Activated effector memory CD4-positive, alpha-beta T cell treated with anti-CD3 and anti-CD28 coated beads, Interleukin-2, amount 50 U/mL, for 16 hours (primary cell): ENCODE measurements around the gene FOXP1.
"Not testable (repeated sequence)": the region's sequence is repeated elsewhere in the genome, so short reads cannot be mapped to it uniquely, and the experiment has no call there.

ENCODE experiments used
- DNase-seq: peaks from one replicate; pipeline ENCODE4 v3.0.0-alpha.2; 2020

Gene FOXP1

GRCh38 chr3:71356265-71356664 lies 227.3 kb downstream of the FOXP1 start:
- DNase-seq, result no peak

DNA sequence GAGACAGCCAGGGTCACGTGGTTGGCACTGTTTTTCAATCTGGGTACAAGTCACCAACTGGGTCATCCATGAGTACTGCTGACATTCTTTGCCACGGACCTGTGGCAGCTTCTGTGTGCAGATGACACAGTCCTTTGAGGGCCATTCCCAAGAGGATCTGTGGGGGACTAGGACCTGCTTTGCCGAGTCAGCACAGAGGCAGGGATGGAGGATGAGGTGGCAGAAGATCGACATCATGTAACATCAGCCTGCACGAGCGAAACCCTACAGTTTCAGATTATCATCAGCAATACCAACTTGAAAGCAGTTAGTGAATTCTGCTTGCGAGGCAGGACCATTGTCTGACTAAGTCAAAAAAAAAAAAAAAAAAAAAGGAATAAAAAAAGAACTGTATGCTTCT lies 227.7 kb downstream of the FOXP1 start:
- DNase-seq, result peak; percentile 75

DNA sequence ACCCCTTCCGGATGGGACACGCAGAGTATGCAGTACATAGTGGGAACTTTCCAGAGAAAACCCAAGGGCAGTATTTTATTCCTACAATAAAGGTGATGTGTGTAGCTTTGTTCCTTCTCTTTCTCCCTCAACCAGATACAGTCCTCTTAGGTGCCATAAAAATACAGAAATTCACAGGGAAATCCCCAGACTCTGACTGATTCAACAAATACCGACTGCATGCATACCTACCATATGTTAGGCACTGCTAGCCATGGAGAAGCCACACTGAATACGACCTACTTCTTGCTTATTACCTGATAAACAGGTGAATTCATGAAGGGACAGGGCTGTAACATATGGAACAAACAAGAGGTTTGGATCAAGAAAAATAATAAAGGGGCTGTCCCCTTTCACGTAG lies 228.5 kb downstream of the FOXP1 start:
- no peak for DNase-seq

DNA sequence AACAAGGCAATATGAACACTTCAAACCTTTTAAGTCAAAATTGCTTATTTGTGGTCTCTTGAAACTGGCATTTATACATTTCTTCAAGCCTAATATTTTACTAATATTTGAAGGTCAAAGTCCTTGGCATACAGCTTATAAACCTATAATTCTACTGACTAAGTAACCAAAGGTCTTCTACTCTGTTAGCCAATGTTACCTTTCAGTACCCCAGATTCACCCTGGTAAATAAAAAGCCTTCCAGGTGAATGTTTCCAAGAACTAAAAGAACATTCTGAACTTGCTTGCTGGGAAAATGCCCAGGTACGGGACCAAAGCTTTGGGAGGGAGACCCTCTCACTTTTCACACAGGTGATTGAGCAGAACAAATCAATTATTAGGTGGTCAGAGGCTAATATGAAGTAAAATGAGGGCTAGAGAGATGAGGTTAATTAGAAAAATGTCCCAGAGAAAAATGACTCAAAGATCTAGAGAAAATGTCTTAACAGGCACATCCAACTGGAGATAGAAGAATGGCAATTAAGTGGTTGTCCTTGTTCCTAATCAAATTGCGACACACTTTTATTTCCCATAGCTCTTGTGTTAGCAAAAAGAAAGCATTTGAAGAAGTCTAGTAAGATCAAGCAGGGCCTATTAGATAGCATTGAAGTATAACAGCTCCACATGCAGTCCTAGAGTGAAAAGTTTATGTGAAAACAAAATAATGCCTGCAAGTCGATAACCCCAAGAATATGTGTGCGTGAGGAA lies 232.0 kb downstream of the FOXP1 start:
- DNase-seq, result no peak

- no peak for DNase-seq
Observed at GRCh38 chr3:71350998-71351397, 232.5 kb downstream of the FOXP1 start.

- no peak for DNase-seq
Observed at GRCh38 chr3:71348831-71349230, 234.7 kb downstream of the FOXP1 start.

DNA sequence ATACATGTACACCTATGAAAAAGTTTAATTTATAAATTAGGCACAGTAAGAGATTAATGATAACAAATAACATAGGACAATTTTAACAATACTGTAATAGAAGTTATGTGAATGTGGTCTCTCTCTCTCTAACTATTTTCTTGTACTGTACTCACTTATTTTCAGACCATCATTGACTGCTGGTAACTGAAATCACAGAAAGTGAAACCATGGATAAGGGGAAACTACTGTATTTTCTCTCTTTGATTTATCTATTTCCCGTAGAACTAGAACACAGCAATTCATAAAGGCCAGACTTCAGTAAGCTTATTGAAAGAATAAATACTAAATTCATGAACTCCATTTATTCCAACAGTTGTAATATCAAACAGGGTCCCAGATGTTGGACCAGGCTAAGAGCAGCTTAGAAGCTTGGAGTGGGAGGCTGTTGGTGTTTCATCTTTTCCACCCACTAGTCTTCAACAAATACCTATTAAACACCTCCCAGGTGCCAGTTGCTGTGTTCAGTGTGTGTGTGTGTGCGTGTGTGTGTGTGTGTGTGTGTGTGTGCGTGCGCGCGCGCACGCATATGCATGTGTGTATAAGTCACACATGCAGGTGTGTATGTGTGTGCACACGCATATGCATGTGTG lies 235.4 kb downstream of the FOXP1 start:
- DNase-seq, result no peak

GRCh38 chr3:71346061-71346460 lies 237.5 kb downstream of the FOXP1 start:
- no peak for DNase-seq

- no peak for DNase-seq
Observed at GRCh38 chr3:71345429-71346040, 238.0 kb downstream of the FOXP1 start.

DNA sequence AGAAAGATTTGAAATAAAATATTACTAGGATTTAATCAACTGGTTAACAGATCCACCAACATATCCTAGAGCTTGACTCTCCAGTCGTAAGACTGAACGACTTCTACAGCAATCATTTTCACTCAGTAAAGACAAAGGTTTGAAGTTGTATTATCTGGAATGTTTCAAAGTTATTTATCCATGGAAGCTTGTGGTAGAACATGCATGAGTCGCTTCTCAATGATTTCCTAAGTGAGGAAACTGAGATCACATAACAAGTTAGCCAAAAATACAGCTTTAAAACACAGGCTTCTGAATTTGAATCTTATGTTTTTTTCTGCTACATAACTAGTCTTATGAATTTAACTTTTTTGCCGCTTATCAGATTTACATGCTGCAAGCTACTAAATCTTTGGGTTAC lies 241.8 kb downstream of the FOXP1 start:
- DNase-seq, result no peak

DNA sequence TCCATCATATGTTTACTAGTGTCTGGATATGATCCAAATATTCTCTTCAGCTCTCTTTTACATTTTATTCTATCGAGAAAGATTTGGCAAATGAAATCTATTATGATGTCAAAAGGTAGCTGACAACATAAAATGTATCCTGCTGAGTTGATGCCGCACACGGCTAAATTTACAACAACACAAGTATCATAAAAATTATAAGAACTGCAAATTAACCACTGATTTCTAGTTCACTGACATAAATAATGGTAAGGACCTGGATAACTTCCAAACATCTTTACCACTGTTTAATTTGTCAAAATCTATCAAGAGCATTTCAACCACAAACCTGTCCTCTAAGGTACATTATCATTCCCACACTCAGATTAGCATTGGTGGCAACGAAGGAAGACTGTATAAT lies 244.5 kb downstream of the FOXP1 start:
- DNase-seq, result no peak

DNA sequence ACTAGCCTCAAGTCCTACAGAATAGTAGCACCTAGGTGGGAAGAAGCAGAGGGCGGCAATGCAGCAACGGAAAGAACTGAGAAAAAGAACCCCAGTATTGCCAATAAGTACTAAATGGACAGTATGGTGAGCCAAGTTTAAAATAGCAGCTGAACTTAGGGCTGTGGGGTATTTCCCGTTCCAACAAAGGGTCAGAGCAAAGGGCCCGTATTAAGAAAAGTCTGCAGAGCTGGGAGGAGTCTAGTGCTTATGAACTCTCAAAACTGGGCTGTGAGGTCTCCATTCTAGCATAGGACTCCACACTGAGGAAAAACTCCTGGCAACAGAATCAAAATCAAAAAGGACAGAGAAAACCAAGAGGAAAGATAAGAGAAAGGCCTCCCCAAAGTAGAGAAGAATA lies 250.7 kb downstream of the FOXP1 start:
- DNase-seq, result no peak

GRCh38 chr3:71330909-71331308 lies 252.6 kb downstream of the FOXP1 start:
- DNase-seq, result no peak

GRCh38 chr3:71330505-71330904 lies 253.0 kb downstream of the FOXP1 start:
- no peak for DNase-seq

- DNase-seq, result no peak
Observed at GRCh38 chr3:71329817-71330216, 253.7 kb downstream of the FOXP1 start.

DNA sequence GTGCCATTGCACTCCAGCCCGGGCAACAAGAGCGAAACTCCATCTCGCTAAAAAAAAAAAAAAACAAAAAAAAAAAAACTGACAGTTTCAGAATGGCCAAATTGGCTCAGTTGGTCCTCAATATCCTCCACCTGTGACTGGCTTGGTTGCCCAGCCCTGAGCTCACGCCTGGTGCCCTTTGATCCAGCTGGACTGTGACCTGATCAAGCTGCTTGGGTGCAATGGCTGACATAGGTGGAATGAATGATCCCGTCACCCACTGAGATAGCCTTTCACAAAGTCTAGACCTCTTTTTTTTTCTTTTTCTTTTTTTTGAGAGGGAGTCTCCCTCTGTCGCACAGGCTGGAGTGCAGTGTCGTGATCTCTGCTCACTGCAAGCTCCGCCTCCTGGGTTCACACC lies 254.6 kb downstream of the FOXP1 start:
- DNase-seq, result no peak

DNA sequence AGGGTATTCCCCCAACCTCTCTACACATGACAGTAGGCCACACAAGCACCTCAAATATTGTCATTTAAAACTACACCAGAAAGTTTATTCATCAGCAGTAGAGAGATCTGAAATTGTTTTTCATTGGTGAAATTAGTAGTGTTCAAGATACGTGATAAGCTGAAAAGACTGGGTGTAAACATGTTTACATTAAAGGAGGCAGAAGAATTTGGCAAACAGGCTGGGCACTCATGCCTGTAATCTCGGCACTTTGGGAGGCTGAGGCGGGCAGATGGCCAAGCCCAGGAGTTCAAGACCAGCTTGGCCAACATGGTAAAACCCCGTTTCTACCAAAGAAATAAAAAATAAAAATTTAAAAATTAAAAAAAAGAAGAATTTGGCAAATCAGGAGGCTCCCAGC lies 255.6 kb downstream of the FOXP1 start:
- no peak for DNase-seq

GRCh38 chr3:71325715-71326114 lies 257.8 kb downstream of the FOXP1 start:
- no peak for DNase-seq

DNA sequence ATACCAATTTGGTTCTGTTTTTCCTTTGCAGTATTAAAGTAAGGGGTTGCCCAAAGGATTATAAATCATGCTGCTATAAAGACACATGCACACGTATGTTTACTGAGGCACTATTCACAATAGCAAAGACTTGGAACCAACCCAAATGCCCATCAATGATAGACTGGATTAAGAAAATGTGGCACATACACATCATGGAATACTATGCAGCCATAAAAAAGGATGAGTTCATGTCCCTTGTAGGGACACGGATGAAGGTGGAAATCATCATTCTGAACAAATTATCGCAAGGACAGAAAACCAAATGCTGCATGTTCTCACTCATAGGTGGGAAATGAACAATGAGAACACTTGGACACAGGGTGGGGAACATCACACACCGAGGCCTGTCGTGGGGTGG lies 259.3 kb downstream of the FOXP1 start:
- DNase-seq, result not testable (repeated sequence)

- no peak for DNase-seq
Observed at GRCh38 chr3:71323558-71323957, 260.0 kb downstream of the FOXP1 start.

- DNase-seq, result no peak
Observed at GRCh38 chr3:71322154-71322553, 261.4 kb downstream of the FOXP1 start.

GRCh38 chr3:71319771-71320170 lies 263.8 kb downstream of the FOXP1 start:
- no peak for DNase-seq

DNA sequence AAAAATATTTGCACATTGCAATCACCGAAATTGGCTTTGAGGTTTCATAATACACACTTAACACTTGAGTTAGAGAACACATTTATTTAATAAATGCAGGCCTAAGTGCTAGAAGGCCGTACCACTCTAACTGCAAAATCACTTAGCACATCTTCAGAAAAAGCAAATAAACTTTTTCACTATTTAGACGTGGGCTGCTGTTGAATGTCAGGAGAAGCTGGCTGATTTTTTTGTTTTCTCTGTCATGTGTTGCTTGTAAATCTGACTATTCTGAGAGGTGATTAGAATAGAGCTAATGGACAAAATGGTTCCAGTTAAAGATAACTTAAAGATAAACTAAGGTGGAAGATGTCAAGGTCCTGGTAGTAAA lies 265.1 kb downstream of the FOXP1 start:
- no peak for DNase-seq

DNA sequence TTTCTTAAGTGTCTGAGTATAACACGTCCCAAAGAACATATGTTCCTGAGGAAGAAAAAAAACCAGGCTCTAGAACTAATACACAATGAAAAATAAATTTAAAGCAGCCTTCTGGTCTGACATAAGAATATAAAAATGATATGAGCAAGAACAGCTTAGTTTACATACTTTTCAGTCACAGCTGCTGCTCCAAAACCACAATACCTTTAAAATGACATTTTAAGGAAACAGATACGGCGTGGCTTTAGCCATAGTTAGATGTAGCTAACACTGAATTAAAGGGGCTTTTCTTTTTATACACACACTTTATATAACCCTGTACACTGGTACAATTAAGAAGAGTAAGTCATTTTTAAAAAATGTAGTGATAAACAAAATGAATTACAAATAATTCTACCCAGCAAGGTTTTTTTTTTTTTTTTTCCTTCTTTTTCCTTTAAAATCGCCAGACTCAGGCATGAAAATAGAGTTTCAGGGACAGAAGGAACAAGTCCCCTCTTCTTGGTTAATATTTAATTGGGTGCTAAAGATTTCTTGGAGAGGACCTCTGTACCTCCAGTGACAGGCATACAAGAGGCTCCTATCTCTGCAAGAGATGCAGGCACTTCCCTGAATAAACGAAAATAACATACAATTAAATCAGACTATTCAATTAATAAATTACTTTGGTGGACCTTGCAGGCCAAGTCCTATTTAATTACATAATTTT lies 265.6 kb downstream of the FOXP1 start:
- no peak for DNase-seq
